Measurements from ENCODE around the gene CTDSPL.

DNA sequence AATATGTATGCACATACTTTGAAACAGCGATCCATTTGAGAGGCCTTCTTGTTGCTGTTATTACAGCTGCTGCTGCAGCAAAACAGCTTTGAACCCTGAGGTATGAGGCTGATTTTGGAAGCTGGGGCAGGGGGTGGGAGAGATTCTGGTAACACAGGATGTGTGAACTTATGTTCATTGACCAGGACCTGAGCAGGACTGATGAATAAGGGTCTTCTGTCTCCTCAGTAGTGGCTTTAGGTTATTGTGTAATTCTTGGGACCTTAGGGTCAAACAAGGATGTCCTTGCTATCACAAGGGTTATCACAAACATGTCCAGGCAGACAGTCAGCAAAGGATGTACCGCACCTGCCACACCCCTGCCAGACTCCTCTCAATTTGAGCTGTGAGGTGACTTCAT, 41.6 kb downstream of the CTDSPL start:
- TF ChIP-seq, protein P1, sequence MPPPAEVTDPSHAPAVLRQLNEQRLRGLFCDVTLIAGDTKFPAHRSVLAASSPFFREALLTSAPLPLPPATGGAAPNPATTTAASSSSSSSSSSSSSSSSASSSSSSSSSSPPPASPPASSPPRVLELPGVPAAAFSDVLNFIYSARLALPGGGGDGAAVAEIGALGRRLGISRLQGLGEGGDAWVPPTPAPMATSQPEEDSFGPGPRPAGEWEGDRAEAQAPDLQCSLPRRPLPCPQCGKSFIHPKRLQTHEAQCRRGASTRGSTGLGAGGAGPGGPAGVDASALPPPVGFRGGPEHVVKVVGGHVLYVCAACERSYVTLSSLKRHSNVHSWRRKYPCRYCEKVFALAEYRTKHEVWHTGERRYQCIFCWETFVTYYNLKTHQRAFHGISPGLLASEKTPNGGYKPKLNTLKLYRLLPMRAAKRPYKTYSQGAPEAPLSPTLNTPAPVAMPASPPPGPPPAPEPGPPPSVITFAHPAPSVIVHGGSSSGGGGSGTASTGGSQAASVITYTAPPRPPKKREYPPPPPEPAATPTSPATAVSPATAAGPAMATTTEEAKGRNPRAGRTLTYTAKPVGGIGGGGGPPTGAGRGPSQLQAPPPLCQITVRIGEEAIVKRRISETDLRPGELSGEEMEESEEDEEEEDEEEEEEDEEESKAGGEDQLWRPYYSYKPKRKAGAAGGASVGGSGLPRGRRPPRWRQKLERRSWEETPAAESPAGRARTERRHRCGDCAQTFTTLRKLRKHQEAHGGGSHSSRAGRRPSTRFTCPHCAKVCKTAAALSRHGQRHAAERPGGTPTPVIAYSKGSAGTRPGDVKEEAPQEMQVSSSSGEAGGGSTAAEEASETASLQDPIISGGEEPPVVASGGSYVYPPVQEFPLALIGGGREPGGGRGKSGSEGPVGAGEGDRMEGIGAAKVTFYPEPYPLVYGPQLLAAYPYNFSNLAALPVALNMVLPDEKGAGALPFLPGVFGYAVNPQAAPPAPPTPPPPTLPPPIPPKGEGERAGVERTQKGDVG (CRISPR knock-in tag; IDR thresholded peaks at IDR 0.05): no peak
- TF ChIP-seq NR2C2 (IDR thresholded peaks at IDR 0.05; ENCODE audit: borderline replicate concordance, control insufficient read depth, insufficient read length, low read depth): no peak
- no peak for TF ChIP-seq POLR2A (IDR thresholded peaks at IDR 0.05; ENCODE audit: low read depth, low read length)
- TF ChIP-seq, protein P2, sequence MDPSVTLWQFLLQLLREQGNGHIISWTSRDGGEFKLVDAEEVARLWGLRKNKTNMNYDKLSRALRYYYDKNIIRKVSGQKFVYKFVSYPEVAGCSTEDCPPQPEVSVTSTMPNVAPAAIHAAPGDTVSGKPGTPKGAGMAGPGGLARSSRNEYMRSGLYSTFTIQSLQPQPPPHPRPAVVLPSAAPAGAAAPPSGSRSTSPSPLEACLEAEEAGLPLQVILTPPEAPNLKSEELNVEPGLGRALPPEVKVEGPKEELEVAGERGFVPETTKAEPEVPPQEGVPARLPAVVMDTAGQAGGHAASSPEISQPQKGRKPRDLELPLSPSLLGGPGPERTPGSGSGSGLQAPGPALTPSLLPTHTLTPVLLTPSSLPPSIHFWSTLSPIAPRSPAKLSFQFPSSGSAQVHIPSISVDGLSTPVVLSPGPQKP (IDR thresholded peaks at IDR 0.05; ENCODE audit: low read depth, low read length): no peak
- TF ChIP-seq, protein P3, sequence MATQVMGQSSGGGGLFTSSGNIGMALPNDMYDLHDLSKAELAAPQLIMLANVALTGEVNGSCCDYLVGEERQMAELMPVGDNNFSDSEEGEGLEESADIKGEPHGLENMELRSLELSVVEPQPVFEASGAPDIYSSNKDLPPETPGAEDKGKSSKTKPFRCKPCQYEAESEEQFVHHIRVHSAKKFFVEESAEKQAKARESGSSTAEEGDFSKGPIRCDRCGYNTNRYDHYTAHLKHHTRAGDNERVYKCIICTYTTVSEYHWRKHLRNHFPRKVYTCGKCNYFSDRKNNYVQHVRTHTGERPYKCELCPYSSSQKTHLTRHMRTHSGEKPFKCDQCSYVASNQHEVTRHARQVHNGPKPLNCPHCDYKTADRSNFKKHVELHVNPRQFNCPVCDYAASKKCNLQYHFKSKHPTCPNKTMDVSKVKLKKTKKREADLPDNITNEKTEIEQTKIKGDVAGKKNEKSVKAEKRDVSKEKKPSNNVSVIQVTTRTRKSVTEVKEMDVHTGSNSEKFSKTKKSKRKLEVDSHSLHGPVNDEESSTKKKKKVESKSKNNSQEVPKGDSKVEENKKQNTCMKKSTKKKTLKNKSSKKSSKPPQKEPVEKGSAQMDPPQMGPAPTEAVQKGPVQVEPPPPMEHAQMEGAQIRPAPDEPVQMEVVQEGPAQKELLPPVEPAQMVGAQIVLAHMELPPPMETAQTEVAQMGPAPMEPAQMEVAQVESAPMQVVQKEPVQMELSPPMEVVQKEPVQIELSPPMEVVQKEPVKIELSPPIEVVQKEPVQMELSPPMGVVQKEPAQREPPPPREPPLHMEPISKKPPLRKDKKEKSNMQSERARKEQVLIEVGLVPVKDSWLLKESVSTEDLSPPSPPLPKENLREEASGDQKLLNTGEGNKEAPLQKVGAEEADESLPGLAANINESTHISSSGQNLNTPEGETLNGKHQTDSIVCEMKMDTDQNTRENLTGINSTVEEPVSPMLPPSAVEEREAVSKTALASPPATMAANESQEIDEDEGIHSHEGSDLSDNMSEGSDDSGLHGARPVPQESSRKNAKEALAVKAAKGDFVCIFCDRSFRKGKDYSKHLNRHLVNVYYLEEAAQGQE (IDR thresholded peaks at IDR 0.05; ENCODE audit: low read depth, low read length): no peak
- no peak for TF ChIP-seq TCF12 (IDR thresholded peaks at IDR 0.05; ENCODE audit: low read depth, low read length)
- no peak for TF ChIP-seq BRCA1 (IDR thresholded peaks at IDR 0.05; ENCODE audit: low read depth, low read length)

Measured in GM12878 (cell line).